ENCODE data around the gene CTDSPL.

CTDSPL gene

GRCh38 chr3:37918627-37919026 lies 56.9 kb downstream of the CTDSPL start:
- DNase-seq: no peak

GRCh38 chr3:37920156-37920699 lies 58.5 kb downstream of the CTDSPL start:
- peak; percentile 51 to 87 for DNase-seq

- DNase-seq: no peak
Observed at GRCh38 chr3:37921025-37921424, 59.3 kb downstream of the CTDSPL start.

- DNase-seq: no peak
Observed at GRCh38 chr3:37922721-37923568, 61.3 kb downstream of the CTDSPL start.

GRCh38 chr3:37923569-37924040 lies 61.9 kb downstream of the CTDSPL start:
- no peak for DNase-seq

- DNase-seq: no peak
Observed at GRCh38 chr3:37924453-37924852, 62.8 kb downstream of the CTDSPL start.

- DNase-seq: no peak
Observed at GRCh38 chr3:37925157-37925556, 63.5 kb downstream of the CTDSPL start.

- DNase-seq: no peak
Observed at GRCh38 chr3:37926611-37927010, 64.9 kb downstream of the CTDSPL start.

- no peak for DNase-seq
Observed at GRCh38 chr3:37930495-37930894, 68.8 kb downstream of the CTDSPL start.

- no peak for DNase-seq
Observed at GRCh38 chr3:37932505-37932904, 70.8 kb downstream of the CTDSPL start.

GRCh38 chr3:37934631-37935289 lies 73.1 kb downstream of the CTDSPL start:
- DNase-seq: no peak

GRCh38 chr3:37935290-37935668 lies 73.6 kb downstream of the CTDSPL start:
- no peak for DNase-seq

GRCh38 chr3:37935756-37936666 lies 74.3 kb downstream of the CTDSPL start:
- no peak for DNase-seq

- DNase-seq: peak; percentile 72 to 89
Observed at GRCh38 chr3:37937156-37937555, 75.5 kb downstream of the CTDSPL start.

GRCh38 chr3:37938011-37938410 lies 76.3 kb downstream of the CTDSPL start:
- no peak for DNase-seq

GRCh38 chr3:37940242-37940908 lies 78.7 kb downstream of the CTDSPL start:
- DNase-seq: no peak

- DNase-seq: peak; percentile 70 to 87
Observed at GRCh38 chr3:37941608-37942508, 80.2 kb downstream of the CTDSPL start.

- no peak for DNase-seq
Observed at GRCh38 chr3:37942646-37943045, 81.0 kb downstream of the CTDSPL start.

GRCh38 chr3:37943126-37943525 lies 81.4 kb downstream of the CTDSPL start:
- DNase-seq: no peak

- DNase-seq: no peak
Observed at GRCh38 chr3:37943631-37944314, 82.1 kb downstream of the CTDSPL start.
